Endothelial cell of umbilical vein (primary cell): ENCODE data around the gene C1QTNF5.

Experiments
- EZH2 ChIP-seq: IDR thresholded peaks from 2 replicates; pipeline ENCODE4 v1.6.1; 2012; ENCODE audit warnings: borderline replicate concordance, low read depth, mild to moderate bottlenecking, moderate library complexity, low read length, inconsistent platforms; ENCODE audit not compliant: severe bottlenecking
- GATA2 ChIP-seq: IDR thresholded peaks from 2 replicates; pipeline ENCODE4 v1.7.0; 2011; ENCODE audit warnings: low read depth, mild to moderate bottlenecking, moderate library complexity, mixed read lengths, low read length; ENCODE audit not compliant: insufficient read length, insufficient read depth
- JUN ChIP-seq: IDR thresholded peaks from 2 replicates; pipeline ENCODE4 v1.6.1; 2011; ENCODE audit warnings: borderline replicate concordance, low read depth; ENCODE audit not compliant: insufficient read length, insufficient read depth
- MYC ChIP-seq: IDR thresholded peaks from one replicate; pipeline ENCODE4 v1.6.1; 2011; ENCODE audit warnings: mild to moderate bottlenecking, low read depth, low read length
- POLR2A ChIP-seq: IDR thresholded peaks from 2 replicates; pipeline ENCODE4 v1.6.1; 2012; ENCODE audit warnings: low read depth, mild to moderate bottlenecking, control low read depth, low read length
- POLR2AphosphoS5 ChIP-seq: IDR thresholded peaks from 2 replicates; pipeline ENCODE4 v1.6.1; 2012; ENCODE audit warnings: low read depth, mild to moderate bottlenecking, control low read depth, low read length, moderate library complexity; ENCODE audit not compliant: insufficient read depth
- TF ChIP-seq, protein P1 (sequence below), 2 donors: IDR thresholded peaks; 1 replicate in 1 of 2; 2 replicates in 1 of 2; pipeline ENCODE4 v1.5.1; 2011; ENCODE audit warnings: low read length in 2 of 2, mild to moderate bottlenecking in 2 of 2, moderate library complexity in 2 of 2, control low read depth in 1 of 2, inconsistent platforms in 1 of 2, low read depth in 1 of 2; ENCODE audit not compliant: insufficient read depth in 1 of 2; ENCODE audit errors: extremely low read depth in 1 of 2
- TF ChIP-seq, protein P2 (sequence below): IDR thresholded peaks from 2 replicates; pipeline ENCODE4 v1.6.1; 2011; ENCODE audit not compliant: insufficient read depth, insufficient read length

DNA sequence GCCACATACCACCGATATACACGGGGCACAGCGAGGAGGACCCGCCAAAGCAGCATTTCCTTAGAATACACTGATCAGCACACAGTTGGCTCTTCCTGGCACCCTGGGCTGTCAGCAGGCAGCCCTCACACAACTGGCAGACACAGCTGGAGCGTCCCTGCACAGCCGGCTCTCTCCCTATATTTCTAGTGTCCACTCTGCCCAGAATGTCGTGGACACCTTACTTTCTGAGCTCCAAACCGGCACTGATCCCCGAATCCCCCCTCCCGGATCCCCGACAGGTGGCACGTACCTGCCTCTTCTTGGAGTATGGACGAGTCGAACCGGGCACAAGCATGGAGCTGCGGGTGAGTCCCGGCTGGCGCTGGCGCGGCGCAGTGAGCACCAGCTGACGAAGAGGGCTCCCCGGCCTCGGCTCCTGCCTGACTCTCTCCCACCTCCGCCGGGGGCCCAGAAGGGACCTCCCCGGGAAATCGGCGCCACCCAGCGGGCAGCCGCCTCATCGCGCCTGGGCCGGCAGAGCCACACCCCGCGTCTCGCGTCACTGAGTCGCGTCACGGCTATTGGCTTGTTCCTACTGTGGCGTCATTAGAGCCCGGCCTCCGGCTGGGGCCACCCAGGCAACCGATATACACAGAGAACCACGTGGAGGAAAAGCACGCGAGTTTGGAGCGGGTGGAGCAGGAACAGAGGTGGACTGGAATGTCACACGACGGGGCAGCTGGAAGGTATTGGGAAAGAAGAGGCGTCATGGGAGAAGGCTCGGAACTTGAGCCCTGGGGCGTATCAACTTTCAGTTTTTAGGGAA lies 40.7 kb upstream of the C1QTNF5 start, which contains the start of gene USP2:
- TF ChIP-seq POLR2AphosphoS5 (peak; percentile 30), POLR2A (no peak), MYC (no peak), EZH2 (no peak), JUN (no peak), GATA2 (no peak)
- TF ChIP-seq, protein P1, sequence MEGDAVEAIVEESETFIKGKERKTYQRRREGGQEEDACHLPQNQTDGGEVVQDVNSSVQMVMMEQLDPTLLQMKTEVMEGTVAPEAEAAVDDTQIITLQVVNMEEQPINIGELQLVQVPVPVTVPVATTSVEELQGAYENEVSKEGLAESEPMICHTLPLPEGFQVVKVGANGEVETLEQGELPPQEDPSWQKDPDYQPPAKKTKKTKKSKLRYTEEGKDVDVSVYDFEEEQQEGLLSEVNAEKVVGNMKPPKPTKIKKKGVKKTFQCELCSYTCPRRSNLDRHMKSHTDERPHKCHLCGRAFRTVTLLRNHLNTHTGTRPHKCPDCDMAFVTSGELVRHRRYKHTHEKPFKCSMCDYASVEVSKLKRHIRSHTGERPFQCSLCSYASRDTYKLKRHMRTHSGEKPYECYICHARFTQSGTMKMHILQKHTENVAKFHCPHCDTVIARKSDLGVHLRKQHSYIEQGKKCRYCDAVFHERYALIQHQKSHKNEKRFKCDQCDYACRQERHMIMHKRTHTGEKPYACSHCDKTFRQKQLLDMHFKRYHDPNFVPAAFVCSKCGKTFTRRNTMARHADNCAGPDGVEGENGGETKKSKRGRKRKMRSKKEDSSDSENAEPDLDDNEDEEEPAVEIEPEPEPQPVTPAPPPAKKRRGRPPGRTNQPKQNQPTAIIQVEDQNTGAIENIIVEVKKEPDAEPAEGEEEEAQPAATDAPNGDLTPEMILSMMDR (IDR thresholded peaks at IDR 0.05; ENCODE audit: extremely low read depth in 1 of 2, insufficient read depth in 1 of 2, low read depth in 1 of 2, low read length in 2 of 2): peak; percentile 92
- TF ChIP-seq, protein P2, sequence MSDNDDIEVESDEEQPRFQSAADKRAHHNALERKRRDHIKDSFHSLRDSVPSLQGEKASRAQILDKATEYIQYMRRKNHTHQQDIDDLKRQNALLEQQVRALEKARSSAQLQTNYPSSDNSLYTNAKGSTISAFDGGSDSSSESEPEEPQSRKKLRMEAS: peak; percentile 97
